Aorta (tissue), 5 donors: ENCODE results near the gene FLYWCH1. TPM values are rescaled to one million over a fixed set of nuclear protein-coding genes. Genes with fewer than 3 reads are reported as not detected.
"Not testable (repeated sequence)": the region's sequence is repeated elsewhere in the genome, so short reads cannot be mapped to it uniquely, and the experiment has no call there.

Experiments
- ATAC-seq: fragments of 200-7000 bp; cut with Tn5 transposase; one replicate; pipeline ENCODE4 v1.9.1; 2022; ENCODE audit warnings: moderate library complexity; ENCODE audit not compliant: low FRiP score
- DNase-seq, 2 donors: peaks; one replicate each; pipeline ENCODE4 v3.0.0-alpha.2; 2020
- H3K27ac ChIP-seq, 2 donors: one replicate each; pipeline ENCODE4 v1.5.1; 2013; ENCODE audit warnings: low read length in 2 of 2, mild to moderate bottlenecking in 2 of 2, moderate library complexity in 2 of 2, control low read depth in 1 of 2, inconsistent platforms in 1 of 2, low read depth in 1 of 2
- H3K27me3 ChIP-seq, 2 donors: one replicate each; pipeline ENCODE4 v1.6.1; 2013; ENCODE audit warnings: control low read depth in 1 of 2, low read length in 1 of 2, mild to moderate bottlenecking in 1 of 2, moderate library complexity in 1 of 2; ENCODE audit not compliant: insufficient read depth in 2 of 2, control insufficient read depth in 1 of 2
- H3K36me3 ChIP-seq, 2 donors: one replicate each; pipeline ENCODE4 v1.6.1; 2013; ENCODE audit warnings: control low read depth in 1 of 2, low read length in 1 of 2, mild to moderate bottlenecking in 1 of 2; ENCODE audit not compliant: insufficient read depth in 2 of 2, control insufficient read depth in 1 of 2
- H3K4me1 ChIP-seq, 2 donors: one replicate each; pipeline ENCODE4 v1.6.1; 2013; ENCODE audit warnings: low read length in 2 of 2, control low read depth in 1 of 2, mild to moderate bottlenecking in 1 of 2, moderate library complexity in 1 of 2; ENCODE audit not compliant: insufficient read depth in 2 of 2, control insufficient read depth in 1 of 2
- H3K4me3 ChIP-seq, 2 donors: one replicate each; pipeline ENCODE4 v1.5.1; 2013; ENCODE audit warnings: low read length in 2 of 2, control low read depth in 1 of 2, mild to moderate bottlenecking in 1 of 2
- H3K9me3 ChIP-seq: one replicate; pipeline ENCODE4 v1.6.1; 2013; ENCODE audit warnings: mild to moderate bottlenecking, low read length; ENCODE audit not compliant: control insufficient read depth
- WGBS, 2 donors: extraction: QIAGEN DNeasy Blood & Tissue Kit; methylation state at CpG; one replicate each; pipeline ENCODE4 v1.1.7; 2013; 5-methylcytosine and 5-hydroxymethylcytosine counted together
- intact Hi-C, 2 donors: fragments of 100-400 bp; cut with DNase I; formaldehyde crosslinking; loops; one replicate each; pipeline versions ENCODE4 v1.14.2 to v1.15.0; 2022
- polyA plus RNA-seq, 2 donors: library from polyadenylated mRNA; stranded (reverse); fragments of 200-250 nt; gene quantifications; one replicate each; pipeline ENCODE4 v1.2.3, GENCODE V29; 2013
- total RNA-seq, 2 donors: library from RNA; stranded (reverse); fragmentation: NEBNext Ultra II Directional; extraction: Animal tissue kit (Norgen Biotek cat#: 25700); gene quantifications; one replicate each; pipeline ENCODE4 v1.2.1, GENCODE V29; 2021
- donor health status: healthy with polysubstance abuse.
- donor health status: Bipolar disorder and iron deficiency.
- donor health status: DM: no; HTN: no; CAD: no.
- donor health status: DM: no; HTN: no; CAD: no.
- donor health status: DM: yes; HTN: yes; CAD: no.

FLYWCH1 gene
- total and polyA plus RNA-seq, 4 donors = 24.2 to 103 (median 56.5) TPM

DNA sequence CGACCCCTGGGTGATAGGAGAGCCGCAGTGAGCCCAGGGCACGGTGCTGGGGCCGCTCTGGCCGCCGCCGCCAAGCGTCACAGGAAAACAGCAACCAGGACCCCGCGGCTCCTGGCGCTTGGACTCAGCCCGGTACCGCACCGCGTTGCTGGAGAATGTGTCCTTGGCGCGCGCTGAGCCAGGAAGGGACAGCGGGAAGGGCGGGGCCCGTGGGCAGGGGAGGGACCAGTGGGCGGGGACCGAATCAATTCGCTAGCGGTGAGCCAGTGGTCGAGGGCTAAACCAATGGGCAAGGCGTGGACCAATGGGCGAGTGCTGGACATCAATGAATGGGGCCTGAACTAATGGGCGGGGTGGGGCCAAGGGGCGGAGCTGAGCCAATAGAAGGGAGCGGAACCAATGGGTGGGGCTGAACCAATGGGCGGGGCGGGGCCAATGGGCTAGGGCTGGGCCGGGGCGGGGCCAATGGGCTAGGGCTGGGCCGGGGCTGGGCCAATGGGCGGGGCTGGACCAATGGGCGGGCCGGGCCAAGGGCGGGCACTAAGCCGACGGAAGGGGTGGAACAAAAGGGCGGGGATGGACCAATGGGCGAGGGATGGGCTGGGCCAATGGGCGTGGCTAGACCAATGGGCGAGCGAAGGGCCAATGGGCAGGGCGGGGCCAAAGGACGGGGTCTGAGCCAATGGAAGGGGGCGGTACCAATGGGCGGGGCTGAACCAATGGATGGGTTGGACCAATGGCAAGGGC, 6.3 kb upstream of the FLYWCH1 start:
- peak; percentile 95 for ATAC-seq
- H3K4me1 ChIP-seq = no peaks in the 10 kb centered on the region
- intact Hi-C loops = loop anchor here in 1 of 2 donors (1.0 kb wide), 1 partner anchor 22 kb away; the partner anchor contains the start of gene FLYWCH2

DNA sequence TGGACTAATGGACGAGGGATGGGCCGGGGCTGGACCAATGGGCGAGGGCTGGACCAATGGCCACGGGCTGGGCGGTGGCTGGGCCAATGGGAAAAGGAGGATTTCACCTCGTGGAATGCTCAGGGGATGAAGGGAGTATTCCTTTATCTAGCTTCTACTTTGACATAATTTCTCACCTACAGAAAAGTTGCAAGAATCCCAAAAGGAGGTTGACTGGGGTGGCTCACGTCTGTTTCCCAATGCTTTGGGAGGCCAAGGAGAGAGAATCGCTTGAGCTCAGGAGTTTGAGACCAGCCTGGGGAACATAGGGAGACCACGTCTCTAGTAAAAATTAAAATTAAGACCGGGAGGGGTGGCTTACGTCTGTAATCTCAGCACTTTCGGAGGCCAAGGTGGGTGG, 5.7 kb upstream of the FLYWCH1 start:
- DNase-seq (no peak), ATAC-seq (no peak)
- intact Hi-C loops = loop anchor here in 1 of 2 donors (1.0 kb wide), 1 partner anchor 23 kb away; the partner anchor contains the start of gene FLYWCH2
- Histone ChIP-seq H3K9me3 (no peaks in the 10 kb centered on the region), H3K27ac (no peak overlapping the region), H3K36me3 (no peaks in the 10 kb centered on the region), H3K4me3 (no peak overlapping the region), H3K4me1 (no peaks in the 10 kb centered on the region), H3K27me3 (peaks cover 0 to 2% of the 10 kb centered on the region in 2 donors)
- 28 to 30% methylated on average over 12 of the region's 12 CpGs for WGBS, 2 donors

More for the DNA sequence above, 6.3 kb upstream of the FLYWCH1 start:
- no peaks in the 10 kb centered on the region for H3K9me3 ChIP-seq
- H3K36me3 ChIP-seq = no peaks in the 10 kb centered on the region
- peak overlapping the region in 1 of 2 donors; percentile 83 for H3K27ac ChIP-seq
- peak overlapping the region; percentile 66 to 70 for H3K4me3 ChIP-seq
- 0 to 1% methylated on average over 46 to 51 of the region's 51 CpGs for WGBS, 2 donors
- DNase-seq = peak; percentile 99 to 100
- peaks cover 0 to 2% of the 10 kb centered on the region in 2 donors for H3K27me3 ChIP-seq

DNA sequence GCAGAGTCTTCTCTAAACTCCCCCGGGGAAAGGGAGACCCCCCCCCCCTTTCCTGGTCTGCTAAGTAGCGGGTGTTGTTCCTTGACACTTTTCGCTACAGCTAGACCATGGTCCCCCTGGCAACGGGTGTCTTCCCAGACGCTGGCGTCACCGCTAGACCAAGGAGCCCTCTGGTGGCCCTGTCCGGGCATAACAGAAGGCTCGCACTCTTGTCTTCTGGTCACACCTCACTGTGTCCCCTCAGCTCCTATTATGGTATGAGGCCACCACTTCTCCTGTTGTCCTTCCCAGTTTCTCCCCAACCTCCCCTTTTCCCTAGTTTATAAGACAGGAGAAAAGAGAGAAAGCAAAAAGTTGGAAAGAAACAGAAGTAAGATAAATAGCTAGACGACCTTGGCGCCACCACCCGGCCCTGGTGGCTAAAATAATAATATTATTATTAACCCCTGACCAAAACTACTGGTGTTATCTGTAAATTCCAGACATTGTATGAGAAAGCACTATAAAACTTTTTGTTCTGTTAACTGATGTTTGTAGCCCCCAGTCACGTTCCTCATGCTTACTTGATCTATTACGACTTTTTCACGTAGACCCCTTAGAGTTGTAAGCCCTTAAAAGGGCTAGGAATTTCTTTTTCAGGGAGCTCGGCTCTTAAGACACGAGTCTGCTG, 4.5 kb upstream of the FLYWCH1 start:
- H3K4me3 ChIP-seq, H3K36me3 ChIP-seq, intact Hi-C loops, H3K9me3 ChIP-seq, H3K4me1 ChIP-seq, H3K27me3 ChIP-seq, ATAC-seq, H3K27ac ChIP-seq: not testable (repeated sequence)
- 6 to 7% methylated on average over 15 to 17 of the region's 17 CpGs for WGBS, 2 donors
- DNase-seq = peak in 1 of 2 donors; percentile 74

DNA sequence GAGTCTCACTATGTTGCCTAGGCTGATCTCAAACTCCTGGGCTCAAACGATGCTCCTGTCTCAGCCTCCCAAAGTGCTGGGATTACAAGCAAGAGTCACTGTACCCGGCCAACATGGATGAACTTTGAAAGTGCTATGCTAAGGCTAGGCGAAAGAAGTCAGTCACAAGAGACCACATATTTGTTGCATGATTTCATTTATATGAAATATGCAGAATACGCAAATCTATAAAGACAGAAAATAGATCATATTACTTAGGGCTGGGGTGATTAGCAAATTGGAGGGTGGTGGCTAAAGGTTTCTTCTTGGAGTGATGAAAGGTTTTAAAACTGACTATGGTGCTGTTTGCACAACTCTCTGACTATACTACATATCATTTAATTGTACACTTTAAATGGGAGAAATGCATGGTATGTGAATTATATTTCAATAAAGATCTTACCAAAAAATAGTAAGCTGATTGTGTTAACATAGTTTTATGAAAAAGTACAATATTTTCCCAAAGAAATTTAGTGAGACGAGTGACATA, 1.2 kb upstream of the FLYWCH1 start:
- Histone ChIP-seq H3K4me1 (no peaks in the 10 kb centered on the region), H3K9me3 (no peaks in the 10 kb centered on the region), H3K36me3 (no peaks in the 10 kb centered on the region), H3K27me3 (no peaks in the 10 kb centered on the region), H3K27ac (no peak overlapping the region), H3K4me3 (no peak overlapping the region)
- WGBS, 2 donors = 22 to 30% methylated on average over 5 of the region's 5 CpGs
- intact Hi-C loops = no loop called here
- ATAC-seq (no peak), DNase-seq (no peak)

DNA sequence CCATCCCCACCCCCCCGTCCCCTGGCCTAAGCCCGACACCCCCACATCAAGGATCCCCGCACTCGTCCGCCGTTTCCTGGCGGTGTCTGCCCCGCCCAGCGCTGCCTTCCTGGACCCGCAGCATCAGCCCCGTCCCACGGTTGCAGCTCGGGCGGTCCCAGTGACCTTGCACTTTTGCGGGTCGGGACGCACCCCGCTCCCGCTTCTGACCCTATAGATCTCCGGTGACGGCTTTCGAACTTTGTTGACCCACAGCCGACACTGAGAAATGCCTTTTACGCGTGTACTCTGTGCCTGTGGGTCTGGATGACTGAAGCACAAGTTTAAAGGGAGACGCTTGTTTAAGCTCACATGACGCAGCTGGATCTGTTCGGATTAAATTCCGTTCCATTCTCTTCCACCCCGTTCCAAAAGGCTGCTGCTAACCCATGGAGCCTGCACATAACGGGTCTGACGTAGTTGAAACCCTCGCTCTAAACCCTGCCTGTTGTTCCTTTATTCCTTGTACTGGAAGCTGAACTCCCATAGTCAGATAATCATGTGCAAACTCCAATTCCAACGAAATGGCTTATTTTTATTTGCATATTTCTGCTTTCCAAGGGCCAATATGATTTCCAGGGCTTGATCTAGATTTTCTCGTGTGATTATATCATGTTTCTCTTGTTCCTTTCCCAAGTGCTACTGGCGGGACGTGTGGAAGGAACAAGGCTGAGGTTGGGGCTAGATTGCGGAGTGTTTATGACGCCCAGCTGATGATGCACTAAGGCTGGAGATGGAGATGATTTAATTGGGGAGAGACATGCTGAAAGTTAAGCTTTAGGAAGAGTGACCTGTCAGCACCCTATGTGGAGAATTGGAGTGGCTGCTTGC, 834 bp downstream of the FLYWCH1 start:
- H3K9me3 ChIP-seq = no peaks in the 10 kb centered on the region
- no peaks in the 10 kb centered on the region for H3K4me1 ChIP-seq
- H3K4me3 ChIP-seq = peak overlapping the region; percentile 84 to 86
- no peaks in the 10 kb centered on the region for H3K36me3 ChIP-seq
- WGBS, 2 donors = 1% methylated on average over 39 of the region's 39 CpGs
- intact Hi-C loops = no loop called here
- peak overlapping the region; percentile 73 to 77 for H3K27ac ChIP-seq
- H3K27me3 ChIP-seq = no peaks in the 10 kb centered on the region
- ATAC-seq (peak; percentile 51), DNase-seq (peak in 1 of 2 donors; percentile 67)

DNA sequence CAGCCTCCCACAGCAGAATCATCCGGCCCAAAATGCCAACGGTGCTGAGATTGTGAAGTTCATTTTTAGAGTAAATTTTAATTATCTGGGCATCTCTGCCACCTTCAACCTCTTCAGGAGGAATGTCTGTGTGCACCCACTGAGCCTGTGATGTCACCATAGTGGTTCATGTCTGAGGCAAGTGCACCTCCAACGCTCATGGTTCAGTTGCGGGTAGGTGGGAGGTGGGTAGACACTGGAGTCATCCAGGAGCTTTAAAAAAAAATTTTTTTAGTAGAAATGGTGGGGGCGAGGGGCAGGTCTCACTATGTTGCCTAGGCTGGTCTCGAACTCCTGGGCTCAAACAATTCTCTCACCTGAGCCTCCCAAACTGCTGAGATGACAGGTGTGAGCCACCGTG, 1.9 kb downstream of the FLYWCH1 start:
- Histone ChIP-seq H3K4me3 (no peak overlapping the region), H3K27ac (no peak overlapping the region), H3K4me1 (no peaks in the 10 kb centered on the region), H3K27me3 (no peaks in the 10 kb centered on the region), H3K9me3 (no peaks in the 10 kb centered on the region), H3K36me3 (no peaks in the 10 kb centered on the region)
- ATAC-seq (no peak), DNase-seq (no peak)
- intact Hi-C loops = no loop called here
- WGBS, 2 donors = 89 to 90% methylated on average over 7 of the region's 7 CpGs

DNA sequence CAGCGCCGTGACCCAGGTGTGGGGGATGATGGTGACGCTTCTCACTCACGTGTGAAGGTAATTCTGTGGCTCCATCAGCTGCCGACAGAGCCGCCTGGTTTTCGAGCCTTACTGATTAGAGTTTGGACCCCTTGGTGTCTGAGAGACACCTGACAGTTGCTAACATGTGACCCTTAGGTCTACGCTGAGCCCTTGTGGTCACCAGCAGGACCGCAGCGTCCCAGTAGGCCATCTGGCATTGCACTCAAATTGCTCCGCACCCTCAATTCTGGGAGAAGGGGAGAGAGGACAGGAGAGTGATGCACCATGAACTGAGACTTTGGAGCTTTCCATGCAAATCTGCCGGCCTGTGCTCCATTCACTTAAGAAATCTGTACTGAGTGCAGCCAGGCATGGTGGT, 2.5 kb downstream of the FLYWCH1 start:
- 85 to 88% methylated on average over 12 of the region's 12 CpGs for WGBS, 2 donors
- DNase-seq (no peak), ATAC-seq (no peak)
- Histone ChIP-seq H3K36me3 (no peaks in the 10 kb centered on the region), H3K27me3 (no peaks in the 10 kb centered on the region), H3K4me1 (peaks cover 0 to 1% of the 10 kb centered on the region in 2 donors), H3K4me3 (no peak overlapping the region), H3K9me3 (no peaks in the 10 kb centered on the region), H3K27ac (no peak overlapping the region)
- intact Hi-C loops = no loop called here

DNA sequence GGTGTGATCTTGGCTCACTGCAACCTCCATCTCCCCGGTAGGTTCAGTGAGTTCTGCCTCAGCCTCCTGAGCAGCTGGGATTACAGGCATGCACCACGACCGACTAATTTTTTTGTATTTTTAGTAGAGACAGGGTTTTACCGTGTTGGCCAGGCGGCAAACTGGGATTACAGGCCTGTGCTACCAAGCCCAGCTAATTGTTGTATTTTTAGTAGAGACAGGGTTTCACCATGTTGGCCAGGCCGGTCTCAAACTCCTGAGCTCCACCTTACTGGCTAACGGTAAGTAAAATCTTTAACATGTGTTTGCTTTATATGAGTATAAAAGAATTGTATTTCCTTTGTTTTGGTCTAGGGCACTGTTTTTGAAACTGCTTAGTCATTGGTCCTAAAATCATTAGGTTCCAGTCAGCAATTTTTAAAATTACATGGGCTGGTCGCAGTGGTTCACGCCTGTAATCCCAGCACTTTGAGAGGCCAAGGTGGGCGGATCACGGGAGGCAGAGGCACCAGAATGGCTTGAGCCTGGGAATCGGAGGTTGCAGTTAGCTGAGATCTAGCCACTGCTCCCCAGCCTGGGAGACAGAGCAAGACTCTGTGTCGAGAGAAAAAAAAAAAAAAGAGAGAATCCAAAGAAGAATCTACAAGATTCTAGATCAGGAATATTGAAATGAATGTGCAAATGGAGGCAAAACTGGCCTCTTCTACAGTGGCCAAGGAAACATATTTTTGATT, 3.6 kb downstream of the FLYWCH1 start:
- no peaks in the 10 kb centered on the region for H3K9me3 ChIP-seq
- H3K27ac ChIP-seq = no peak overlapping the region
- no peak for ATAC-seq
- intact Hi-C loops = no loop called here
- no peak for DNase-seq
- no peak overlapping the region for H3K4me3 ChIP-seq
- peaks cover 0 to 2% of the 10 kb centered on the region in 2 donors for H3K4me1 ChIP-seq
- WGBS, 2 donors = 85 to 87% methylated on average over 13 of the region's 13 CpGs
- H3K36me3 ChIP-seq = no peaks in the 10 kb centered on the region
- no peaks in the 10 kb centered on the region for H3K27me3 ChIP-seq
